ENCODE data around the gene ANXA4.

- TF ChIP-seq CTCF (conservative IDR thresholded peaks at IDR 0.05) (no peak), EZH2 (IDR thresholded peaks at IDR 0.05; ENCODE audit: low read depth) (no peak)
These were observed 43.4 kb downstream of the ANXA4 start for GRCh38 chr2:69785358-69785757.
